D721Med (cell line): ENCODE measurements around the gene EFHD1.

Experiments used
- DNase-seq: peaks from one replicate; pipeline ENCODE4 v3.0.0; 2011; ENCODE audit warnings: low spot score; ENCODE audit not compliant: insufficient read length
- FAIRE-seq: peaks from 2 replicates; lab custom pipeline; 2011; peaks lifted over from hg19 to GRCh38; lab: Jason Lieb, UNC
- CTCF ChIP-seq: IDR thresholded peaks from 2 replicates; pipeline ENCODE4 v1.5.1; 2012; ENCODE audit warnings: mild to moderate bottlenecking, control low read depth; ENCODE audit not compliant: insufficient read depth; ENCODE audit errors: missing control alignments

Gene EFHD1

GRCh38 chr2:232666051-232666805, 32.8 kb downstream of the EFHD1 start:
- FAIRE-seq: no peak
- no peak for DNase-seq

GRCh38 chr2:232667989-232668583, 34.7 kb downstream of the EFHD1 start:
- FAIRE-seq (no peak), DNase-seq (no peak)
- no peak for TF ChIP-seq CTCF

More at GRCh38 chr2:232666051-232666805, 32.8 kb downstream of the EFHD1 start:
- no peak for TF ChIP-seq CTCF

DNA sequence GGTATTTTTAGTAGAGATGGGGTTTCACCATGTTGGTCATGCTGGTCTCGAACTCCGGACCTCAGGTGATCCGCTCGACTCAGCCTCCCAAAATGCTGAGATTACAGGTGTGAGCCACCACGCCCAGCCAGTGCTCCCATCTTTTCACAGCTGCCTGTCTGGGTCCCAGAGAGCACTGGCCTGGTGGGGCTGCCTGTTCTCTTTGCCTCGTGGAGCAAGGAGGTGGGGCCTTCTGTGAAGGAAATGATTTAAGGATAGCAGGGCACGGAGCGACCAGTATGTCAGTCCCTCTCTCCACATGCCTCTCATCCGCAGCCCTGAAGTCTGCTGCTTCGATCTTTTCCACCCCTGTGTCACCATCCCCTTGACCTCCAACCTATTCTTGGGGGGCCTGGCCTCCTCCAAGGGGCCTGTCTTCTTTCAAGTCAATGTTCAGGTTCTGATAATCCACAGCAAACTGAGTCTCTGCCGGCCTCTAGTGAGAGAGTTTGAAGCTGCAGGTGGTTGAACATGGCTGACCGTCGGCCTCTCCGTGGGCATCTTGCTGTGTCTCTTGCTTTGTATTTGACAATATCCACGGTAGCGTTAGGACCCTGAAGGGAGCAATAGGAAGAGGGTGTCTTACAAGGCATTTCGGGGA, 35.5 kb downstream of the EFHD1 start:
- FAIRE-seq: no peak
- peak; percentile 27 for TF ChIP-seq CTCF
- no peak for DNase-seq

GRCh38 chr2:232672588-232672987, 39.2 kb downstream of the EFHD1 start:
- no peak for FAIRE-seq
- DNase-seq: no peak
- no peak for TF ChIP-seq CTCF

- no peak for TF ChIP-seq CTCF
- FAIRE-seq: no peak
Observed at GRCh38 chr2:232674491-232674890, 41.1 kb downstream of the EFHD1 start.

DNA sequence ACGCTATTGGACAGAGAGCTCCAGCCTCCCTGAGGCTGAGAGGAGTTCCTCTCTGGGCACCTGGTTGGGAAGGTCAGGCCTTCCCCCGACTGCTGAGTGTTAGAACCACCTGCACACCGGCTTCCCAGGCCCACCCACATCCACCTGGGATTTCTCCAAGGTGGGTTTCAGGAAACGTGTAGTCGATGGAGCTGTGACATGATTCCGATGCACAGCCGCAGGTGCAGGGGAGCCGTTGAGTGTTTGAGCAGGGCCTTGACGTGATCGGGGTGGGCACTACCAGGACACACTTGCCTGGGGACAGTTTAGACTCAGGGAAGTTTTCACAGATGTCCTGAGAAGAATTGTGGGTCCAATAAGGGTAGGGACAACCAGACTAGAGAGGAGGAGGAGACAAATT, 42.0 kb downstream of the EFHD1 start:
- TF ChIP-seq CTCF: no peak
- FAIRE-seq (no peak), DNase-seq (no peak)

More at GRCh38 chr2:232674491-232674890, 41.1 kb downstream of the EFHD1 start:
- DNase-seq: no peak

- no peak for TF ChIP-seq CTCF
- DNase-seq (no peak), FAIRE-seq (no peak)
Observed at GRCh38 chr2:232680006-232680405, 46.6 kb downstream of the EFHD1 start.
